ENCODE measurements around the gene LSAMP. TPM values are rescaled to one million over a fixed set of nuclear protein-coding genes. Genes with fewer than 3 reads are reported as not detected.

The LSAMP gene
- total RNA-seq, 1 experiment from 2014 or later = 0.10 TPM

- DNase-seq (ENCODE audit: low spot score) = no peak
These were observed 483.9 kb downstream of the LSAMP start for GRCh38 chr3:115961380-115961779.

GRCh38 chr3:115960799-115961198, 484.5 kb downstream of the LSAMP start:
- DNase-seq (ENCODE audit: low spot score) = no peak

- DNase-seq (ENCODE audit: low spot score) = no peak
These were observed 486.8 kb downstream of the LSAMP start for GRCh38 chr3:115958526-115958925.

- no peak for DNase-seq (ENCODE audit: low spot score)
These were observed 498.0 kb downstream of the LSAMP start for GRCh38 chr3:115947325-115947724.

GRCh38 chr3:115943579-115943978, 501.7 kb downstream of the LSAMP start:
- no peak for DNase-seq (ENCODE audit: low spot score)

- DNase-seq (ENCODE audit: low spot score) = no peak
These were observed 508.2 kb downstream of the LSAMP start for GRCh38 chr3:115937054-115937453.

GRCh38 chr3:115932807-115933206, 512.5 kb downstream of the LSAMP start:
- DNase-seq (ENCODE audit: low spot score) = no peak

- DNase-seq (ENCODE audit: low spot score) = no peak
These were observed 513.7 kb downstream of the LSAMP start for GRCh38 chr3:115931581-115931980.

- DNase-seq (ENCODE audit: low spot score) = no peak
These were observed 514.4 kb downstream of the LSAMP start for GRCh38 chr3:115930922-115931321.

- DNase-seq (ENCODE audit: low spot score) = no peak
These were observed 515.1 kb downstream of the LSAMP start for GRCh38 chr3:115930168-115930567.

GRCh38 chr3:115928376-115928775, 516.9 kb downstream of the LSAMP start:
- no peak for DNase-seq (ENCODE audit: low spot score)

GRCh38 chr3:115927197-115927596, 518.1 kb downstream of the LSAMP start:
- no peak for DNase-seq (ENCODE audit: low spot score)

GRCh38 chr3:115922681-115923347, 522.5 kb downstream of the LSAMP start:
- DNase-seq (ENCODE audit: low spot score) = peak; percentile 38

GRCh38 chr3:115921711-115922110, 523.6 kb downstream of the LSAMP start:
- no peak for DNase-seq (ENCODE audit: low spot score)

GRCh38 chr3:115918900-115919299, 526.4 kb downstream of the LSAMP start:
- DNase-seq (ENCODE audit: low spot score) = no peak

GRCh38 chr3:115916866-115917265, 528.4 kb downstream of the LSAMP start:
- no peak for DNase-seq (ENCODE audit: low spot score)

GRCh38 chr3:115915061-115915460, 530.2 kb downstream of the LSAMP start:
- no peak for DNase-seq (ENCODE audit: low spot score)

GRCh38 chr3:115913069-115913686, 532.1 kb downstream of the LSAMP start:
- DNase-seq (ENCODE audit: low spot score) = peak; percentile 14

- DNase-seq (ENCODE audit: low spot score) = no peak
These were observed 532.9 kb downstream of the LSAMP start for GRCh38 chr3:115912372-115912771.

- no peak for DNase-seq (ENCODE audit: low spot score)
These were observed 539.4 kb downstream of the LSAMP start for GRCh38 chr3:115905871-115906270.

GRCh38 chr3:115903843-115904242, 541.4 kb downstream of the LSAMP start:
- DNase-seq (ENCODE audit: low spot score) = no peak

GRCh38 chr3:115901008-115901407, 544.3 kb downstream of the LSAMP start:
- DNase-seq (ENCODE audit: low spot score) = no peak

- no peak for DNase-seq (ENCODE audit: low spot score)
These were observed 545.8 kb downstream of the LSAMP start for GRCh38 chr3:115899535-115899934.

Measured in A172 (cell line).